ENCODE data around the gene MRPL41. TPM values are rescaled to one million over a fixed set of nuclear protein-coding genes. Genes with fewer than 3 reads are reported as not detected.

Gene MRPL41
- total and polyA plus RNA-seq, 2 experiments from 2014 or later = 32.8 to 146 TPM

DNA sequence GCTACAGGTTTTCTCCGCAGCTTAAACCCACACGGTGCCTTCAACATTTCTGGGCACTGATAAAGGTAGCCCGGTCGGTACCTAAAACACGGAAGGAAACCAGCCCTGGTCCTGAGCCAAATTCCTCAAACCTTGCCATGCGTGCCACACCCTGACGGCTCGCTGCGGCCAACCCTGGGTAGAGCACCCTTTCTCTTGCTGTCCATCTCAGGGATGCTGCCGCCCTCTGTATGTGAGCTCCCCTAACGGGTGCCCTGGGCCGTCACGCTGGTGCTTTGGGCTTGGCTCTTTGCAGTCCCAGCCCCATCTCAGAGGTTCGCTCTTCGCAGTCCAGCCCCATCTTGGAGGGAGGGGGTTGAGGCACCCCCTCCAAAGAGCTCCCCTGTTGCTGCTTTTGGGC is 45.4 kb upstream of the MRPL41 start (continued):
- TF ChIP-seq STAT1 (IDR thresholded peaks at IDR 0.05; ENCODE audit: unreplicated experiment) (no peak), REST (IDR thresholded peaks at IDR 0.05; ENCODE audit: unreplicated experiment) (no peak), POLR2AphosphoS5 (IDR thresholded peaks at IDR 0.05; ENCODE audit: low read depth) (no peak)
- TF ChIP-seq, protein P1, sequence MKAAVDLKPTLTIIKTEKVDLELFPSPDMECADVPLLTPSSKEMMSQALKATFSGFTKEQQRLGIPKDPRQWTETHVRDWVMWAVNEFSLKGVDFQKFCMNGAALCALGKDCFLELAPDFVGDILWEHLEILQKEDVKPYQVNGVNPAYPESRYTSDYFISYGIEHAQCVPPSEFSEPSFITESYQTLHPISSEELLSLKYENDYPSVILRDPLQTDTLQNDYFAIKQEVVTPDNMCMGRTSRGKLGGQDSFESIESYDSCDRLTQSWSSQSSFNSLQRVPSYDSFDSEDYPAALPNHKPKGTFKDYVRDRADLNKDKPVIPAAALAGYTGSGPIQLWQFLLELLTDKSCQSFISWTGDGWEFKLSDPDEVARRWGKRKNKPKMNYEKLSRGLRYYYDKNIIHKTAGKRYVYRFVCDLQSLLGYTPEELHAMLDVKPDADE (IDR thresholded peaks at IDR 0.05) = no peak

DNA sequence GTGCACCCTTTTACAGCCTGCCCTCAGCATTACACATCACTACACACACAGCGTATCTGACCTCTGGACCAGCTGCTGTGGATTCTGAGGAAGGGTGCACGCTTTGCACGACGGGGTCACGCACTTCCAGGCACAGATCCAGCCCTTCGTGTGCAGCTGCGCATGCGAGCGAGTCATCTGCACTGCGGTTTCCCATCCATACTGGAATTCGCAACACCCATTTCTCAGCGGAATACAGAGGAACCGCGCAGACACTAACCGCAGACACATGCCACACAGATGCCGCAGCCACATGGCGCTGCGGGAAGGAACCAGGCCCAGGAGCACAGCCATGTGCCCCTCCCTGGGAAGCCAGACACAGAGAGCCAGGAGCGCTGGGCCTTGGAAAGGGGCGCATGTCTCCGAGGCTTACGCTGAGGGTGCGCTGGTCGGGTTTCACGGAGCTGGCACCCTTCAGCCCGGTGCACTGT is 44.9 kb upstream of the MRPL41 start:
- peaks cover 2% of the 10 kb centered on the region; the same call in 1 of the 3 replicates for H3K4me1 Mint-ChIP-seq
- TF ChIP-seq ZNF331 (CRISPR knock-in tag; IDR thresholded peaks at IDR 0.05; ENCODE audit: low read depth) = no peak
- TF ChIP-seq CREB1 (CRISPR knock-in tag; IDR thresholded peaks at IDR 0.05; ENCODE audit: low read depth) = no peak
- no peak for TF ChIP-seq CTCF (conservative IDR thresholded peaks at IDR 0.05; ENCODE audit: low read depth in 2 of 2)
- TF ChIP-seq, protein P2, sequence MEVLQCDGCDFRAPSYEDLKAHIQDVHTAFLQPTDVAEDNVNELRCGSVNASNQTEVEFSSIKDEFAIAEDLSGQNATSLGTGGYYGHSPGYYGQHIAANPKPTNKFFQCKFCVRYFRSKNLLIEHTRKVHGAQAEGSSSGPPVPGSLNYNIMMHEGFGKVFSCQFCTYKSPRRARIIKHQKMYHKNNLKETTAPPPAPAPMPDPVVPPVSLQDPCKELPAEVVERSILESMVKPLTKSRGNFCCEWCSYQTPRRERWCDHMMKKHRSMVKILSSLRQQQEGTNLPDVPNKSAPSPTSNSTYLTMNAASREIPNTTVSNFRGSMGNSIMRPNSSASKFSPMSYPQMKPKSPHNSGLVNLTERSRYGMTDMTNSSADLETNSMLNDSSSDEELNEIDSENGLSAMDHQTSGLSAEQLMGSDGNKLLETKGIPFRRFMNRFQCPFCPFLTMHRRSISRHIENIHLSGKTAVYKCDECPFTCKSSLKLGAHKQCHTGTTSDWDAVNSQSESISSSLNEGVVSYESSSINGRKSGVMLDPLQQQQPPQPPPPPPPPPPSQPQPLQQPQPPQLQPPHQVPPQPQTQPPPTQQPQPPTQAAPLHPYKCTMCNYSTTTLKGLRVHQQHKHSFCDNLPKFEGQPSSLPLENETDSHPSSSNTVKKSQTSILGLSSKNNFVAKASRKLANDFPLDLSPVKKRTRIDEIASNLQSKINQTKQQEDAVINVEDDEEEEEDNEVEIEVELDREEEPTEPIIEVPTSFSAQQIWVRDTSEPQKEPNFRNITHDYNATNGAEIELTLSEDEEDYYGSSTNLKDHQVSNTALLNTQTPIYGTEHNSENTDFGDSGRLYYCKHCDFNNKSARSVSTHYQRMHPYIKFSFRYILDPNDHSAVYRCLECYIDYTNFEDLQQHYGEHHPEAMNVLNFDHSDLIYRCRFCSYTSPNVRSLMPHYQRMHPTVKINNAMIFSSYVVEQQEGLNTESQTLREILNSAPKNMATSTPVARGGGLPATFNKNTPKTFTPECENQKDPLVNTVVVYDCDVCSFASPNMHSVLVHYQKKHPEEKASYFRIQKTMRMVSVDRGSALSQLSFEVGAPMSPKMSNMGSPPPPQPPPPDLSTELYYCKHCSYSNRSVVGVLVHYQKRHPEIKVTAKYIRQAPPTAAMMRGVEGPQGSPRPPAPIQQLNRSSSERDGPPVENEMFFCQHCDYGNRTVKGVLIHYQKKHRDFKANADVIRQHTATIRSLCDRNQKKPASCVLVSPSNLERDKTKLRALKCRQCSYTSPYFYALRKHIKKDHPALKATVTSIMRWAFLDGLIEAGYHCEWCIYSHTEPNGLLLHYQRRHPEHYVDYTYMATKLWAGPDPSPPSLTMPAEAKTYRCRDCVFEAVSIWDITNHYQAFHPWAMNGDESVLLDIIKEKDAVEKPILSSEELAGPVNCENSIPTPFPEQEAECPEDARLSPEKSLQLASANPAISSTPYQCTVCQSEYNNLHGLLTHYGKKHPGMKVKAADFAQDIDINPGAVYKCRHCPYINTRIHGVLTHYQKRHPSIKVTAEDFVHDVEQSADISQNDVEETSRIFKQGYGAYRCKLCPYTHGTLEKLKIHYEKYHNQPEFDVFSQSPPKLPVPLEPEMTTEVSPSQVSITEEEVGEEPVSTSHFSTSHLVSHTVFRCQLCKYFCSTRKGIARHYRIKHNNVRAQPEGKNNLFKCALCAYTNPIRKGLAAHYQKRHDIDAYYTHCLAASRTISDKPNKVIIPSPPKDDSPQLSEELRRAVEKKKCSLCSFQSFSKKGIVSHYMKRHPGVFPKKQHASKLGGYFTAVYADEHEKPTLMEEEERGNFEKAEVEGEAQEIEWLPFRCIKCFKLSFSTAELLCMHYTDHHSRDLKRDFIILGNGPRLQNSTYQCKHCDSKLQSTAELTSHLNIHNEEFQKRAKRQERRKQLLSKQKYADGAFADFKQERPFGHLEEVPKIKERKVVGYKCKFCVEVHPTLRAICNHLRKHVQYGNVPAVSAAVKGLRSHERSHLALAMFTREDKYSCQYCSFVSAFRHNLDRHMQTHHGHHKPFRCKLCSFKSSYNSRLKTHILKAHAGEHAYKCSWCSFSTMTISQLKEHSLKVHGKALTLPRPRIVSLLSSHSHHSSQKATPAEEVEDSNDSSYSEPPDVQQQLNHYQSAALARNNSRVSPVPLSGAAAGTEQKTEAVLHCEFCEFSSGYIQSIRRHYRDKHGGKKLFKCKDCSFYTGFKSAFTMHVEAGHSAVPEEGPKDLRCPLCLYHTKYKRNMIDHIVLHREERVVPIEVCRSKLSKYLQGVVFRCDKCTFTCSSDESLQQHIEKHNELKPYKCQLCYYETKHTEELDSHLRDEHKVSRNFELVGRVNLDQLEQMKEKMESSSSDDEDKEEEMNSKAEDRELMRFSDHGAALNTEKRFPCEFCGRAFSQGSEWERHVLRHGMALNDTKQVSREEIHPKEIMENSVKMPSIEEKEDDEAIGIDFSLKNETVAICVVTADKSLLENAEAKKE (CRISPR knock-in tag; IDR thresholded peaks at IDR 0.05) = no peak
- no peak for TF ChIP-seq ZNF114 (CRISPR knock-in tag; IDR thresholded peaks at IDR 0.05)
- TF ChIP-seq, protein P1 (IDR thresholded peaks at IDR 0.05) = no peak
- TF ChIP-seq POLR2AphosphoS5 (IDR thresholded peaks at IDR 0.05; ENCODE audit: low read depth) = no peak
- TF ChIP-seq STAT1 (IDR thresholded peaks at IDR 0.05; ENCODE audit: unreplicated experiment) = no peak
- no peak for TF ChIP-seq JUNB (IDR thresholded peaks at IDR 0.05; ENCODE audit: unreplicated experiment)
- TF ChIP-seq EZH2 (IDR thresholded peaks at IDR 0.05; ENCODE audit: low read depth, unreplicated experiment) = no peak

More for the DNA sequence above, 44.9 kb upstream of the MRPL41 start:
- Histone ChIP-seq H3K4me1 (ENCODE audit: insufficient read depth) (no peaks in the 10 kb centered on the region), H3K4me2 (no peak overlapping the region), H3K4me3 (no peak overlapping the region), H3K36me3 (ENCODE audit: insufficient read depth) (no peaks in the 10 kb centered on the region), H3K27me3 (ENCODE audit: insufficient read depth) (no peaks in the 10 kb centered on the region), H3K79me2 (replicated peaks; ENCODE audit: insufficient read depth) (no peaks in the 10 kb centered on the region), H4K20me1 (replicated peaks; ENCODE audit: insufficient read depth) (no peaks in the 10 kb centered on the region), H3F3A (replicated peaks; ENCODE audit: low read depth) (no peaks in the 10 kb centered on the region), H2AFZ (no peak overlapping the region), H3K27ac (ENCODE audit: low read depth) (no peak overlapping the region), H3K9me2 (ENCODE audit: insufficient read depth) (no peaks in the 10 kb centered on the region)
- H3K36me3 Mint-ChIP-seq (ENCODE audit: low read depth) = peaks cover 26% of the 10 kb centered on the region
- H3K4me3 Mint-ChIP-seq = no peak overlapping the region
- DNase-seq (ENCODE audit: low spot score) (no peak), ATAC-seq (no peak)
- H3K27ac Mint-ChIP-seq = no peak overlapping the region
- H3K27me3 Mint-ChIP-seq (ENCODE audit: insufficient read depth, low read depth, poor library complexity) = peaks cover 38% of the 10 kb centered on the region
- H3K9me3 Mint-ChIP-seq = peaks cover 82% of the 10 kb centered on the region
